GM21528 (cell line): ENCODE measurements around the gene VIL1.

Experiments used
- ATAC-seq: cut with Tn5 transposase; IDR thresholded peaks from one replicate; pipeline ENCODE4 v1.9.1; 2021; ENCODE audit warnings: mild to moderate bottlenecking, moderate library complexity; ENCODE audit not compliant: unreplicated experiment, low FRiP score

Gene VIL1

GRCh38 chr2:218435003-218435982 is 16.4 kb downstream of the VIL1 start:
- no peak for ATAC-seq

GRCh38 chr2:218436992-218437391 is 18.1 kb downstream of the VIL1 start:
- ATAC-seq = no peak

- ATAC-seq = no peak
Measured at GRCh38 chr2:218437969-218438368, 19.0 kb downstream of the VIL1 start.

GRCh38 chr2:218438596-218438995 is 19.7 kb downstream of the VIL1 start:
- no peak for ATAC-seq

GRCh38 chr2:218444692-218445357 is 25.9 kb downstream of the VIL1 start:
- ATAC-seq = no peak

- no peak for ATAC-seq
Measured at GRCh38 chr2:218445602-218446001, 26.7 kb downstream of the VIL1 start.

GRCh38 chr2:218446547-218446946 is 27.6 kb downstream of the VIL1 start:
- ATAC-seq = no peak

- no peak for ATAC-seq
Measured at GRCh38 chr2:218447072-218447471, 28.1 kb downstream of the VIL1 start.

- no peak for ATAC-seq
Measured at GRCh38 chr2:218448934-218449333, 30.0 kb downstream of the VIL1 start.

GRCh38 chr2:218452079-218452478 is 33.2 kb downstream of the VIL1 start:
- ATAC-seq = no peak

GRCh38 chr2:218456849-218457248 is 37.9 kb downstream of the VIL1 start:
- no peak for ATAC-seq

- ATAC-seq = no peak
Measured at GRCh38 chr2:218458598-218458997, 39.7 kb downstream of the VIL1 start.

- no peak for ATAC-seq
Measured at GRCh38 chr2:218465987-218466633, 47.2 kb downstream of the VIL1 start.

- ATAC-seq = no peak
Measured at GRCh38 chr2:218470448-218470847, 51.5 kb downstream of the VIL1 start.

- ATAC-seq = no peak
Measured at GRCh38 chr2:218471036-218471435, 52.1 kb downstream of the VIL1 start.

GRCh38 chr2:218471982-218472381 is 53.1 kb downstream of the VIL1 start:
- no peak for ATAC-seq

GRCh38 chr2:218472988-218473387 is 54.1 kb downstream of the VIL1 start:
- ATAC-seq = no peak

- ATAC-seq = no peak
Measured at GRCh38 chr2:218474527-218474926, 55.6 kb downstream of the VIL1 start.

GRCh38 chr2:218476676-218477075 is 57.8 kb downstream of the VIL1 start:
- no peak for ATAC-seq

- ATAC-seq = no peak
Measured at GRCh38 chr2:218477247-218477646, 58.3 kb downstream of the VIL1 start.

- no peak for ATAC-seq
Measured at GRCh38 chr2:218478544-218478943, 59.6 kb downstream of the VIL1 start.
